CD4-positive, alpha-beta T cell (primary cell): ENCODE results near the gene IGSF8. TPM values are rescaled to one million over a fixed set of nuclear protein-coding genes. Genes with fewer than 3 reads are reported as not detected.
"Not testable (repeated sequence)": the region's sequence is repeated elsewhere in the genome, so short reads cannot be mapped to it uniquely, and the experiment has no call there.

ENCODE experiments used
- ATAC-seq: fragments of 200-7000 bp; cut with Tn5 transposase; one replicate; pipeline ENCODE4 v1.10.0; 2022; ENCODE audit warnings: mild to moderate bottlenecking; ENCODE audit not compliant: poor library complexity
- CTCF ChIA-PET: fragments of 350-600 bp; sonication (Branson Sonifier 250); formaldehyde crosslinking; loops from one replicate; lab custom pipeline; 2021; ENCODE audit warnings: antibody characterized with exemption, inconsistent platforms; lab: Charles Lee
- POLR2A ChIA-PET: fragments of 350-600 bp; sonication (Branson Sonifier 250); formaldehyde crosslinking; loops from one replicate; lab custom pipeline; 2021; ENCODE audit warnings: antibody characterized with exemption, inconsistent platforms; lab: Charles Lee
- DNase-seq, 14 experiments: peaks; one replicate each; pipeline ENCODE4 v3.0.0-alpha.2; 2013 to 2020; ENCODE audit warnings: mixed read lengths in 2 of 14
- H3K27ac ChIP-seq, 2 donors: one replicate each; pipeline versions ENCODE4 v1.5.1 to v1.7.0; 2013; ENCODE audit warnings: low read length in 2 of 2, low read depth in 1 of 2, mild to moderate bottlenecking in 1 of 2
- H3K27me3 ChIP-seq, 2 experiments: 1 replicate in 1 of 2; 2 replicates in 1 of 2; pipeline versions ENCODE4 v1.6.1 to v1.7.0; 2013; ENCODE audit warnings: low read length in 2 of 2, control low read depth in 1 of 2, mild to moderate bottlenecking in 1 of 2, moderate library complexity in 1 of 2; ENCODE audit not compliant: insufficient read depth in 2 of 2, control insufficient read depth in 1 of 2
- H3K36me3 ChIP-seq: one replicate; pipeline ENCODE4 v1.6.1; 2013; ENCODE audit warnings: low read length, control low read depth; ENCODE audit not compliant: insufficient read depth
- H3K4me1 ChIP-seq: one replicate; pipeline ENCODE4 v1.6.1; 2013; ENCODE audit warnings: low read length, control low read depth; ENCODE audit not compliant: insufficient read depth
- H3K4me3 ChIP-seq: one replicate; pipeline ENCODE4 v1.5.1; 2013; ENCODE audit warnings: mild to moderate bottlenecking, low read length, moderate library complexity
- H3K9me3 ChIP-seq, 2 experiments: 1 replicate in 1 of 2; 2 replicates in 1 of 2; pipeline versions ENCODE4 v1.6.1 to v1.7.0; 2013; ENCODE audit warnings: low read length in 2 of 2, mild to moderate bottlenecking in 2 of 2, control low read depth in 1 of 2, moderate library complexity in 1 of 2; ENCODE audit not compliant: control insufficient read depth in 1 of 2, insufficient read depth in 1 of 2
- H3K27ac Mint-ChIP-seq: one replicate; pipeline ENCODE4 v1.8.0; 2020; ENCODE audit warnings: mixed read lengths
- H3K27me3 Mint-ChIP-seq: one replicate; pipeline ENCODE4 v1.8.0; 2021; ENCODE audit warnings: mixed read lengths
- H3K36me3 Mint-ChIP-seq: one replicate; pipeline ENCODE4 v1.8.0; 2021; ENCODE audit warnings: low read depth, mixed read lengths
- H3K4me1 Mint-ChIP-seq: one replicate; pipeline ENCODE4 v1.8.0; 2021; ENCODE audit warnings: low read depth, mixed read lengths
- H3K4me3 Mint-ChIP-seq: one replicate; pipeline ENCODE4 v1.8.0; 2020; ENCODE audit warnings: mild to moderate bottlenecking, mixed read lengths
- H3K9me3 Mint-ChIP-seq: one replicate; pipeline ENCODE4 v1.8.0; 2020; ENCODE audit warnings: mixed read lengths
- CTCF ChIP-seq: fragments of 200-600 bp; IDR thresholded peaks from one replicate; pipeline ENCODE4 v1.8.0; 2022; ENCODE audit warnings: antibody characterized with exemption, mild to moderate bottlenecking
- intact Hi-C, 2 experiments: fragments of 100-400 bp; cut with DNase I in 1 of 2; cut with micrococcal nuclease in 1 of 2; formaldehyde crosslinking; loops; one replicate each; pipeline versions ENCODE4 v1.15.1 to v1.9.0; 2023 to 2025; cut with DNase I, micrococcal nuclease
- total RNA-seq, 174 experiments: library from RNA in 2 of 174; stranded (reverse) in 2 of 174; gene quantifications; one replicate each; pipeline ENCODE4 v1.2.3 and lab custom pipeline; 2021 to 2026

The IGSF8 gene
- total RNA-seq, 2 experiments from 2014 or later = 33.1 to 33.7 TPM

GRCh38 chr1:160052936-160053335 lies 45.5 kb downstream of the IGSF8 start:
- Mint-ChIP-seq H3K27me3 (peaks cover 50% of the 10 kb centered on the region), H3K36me3 (no peaks in the 10 kb centered on the region), H3K9me3 (no peaks in the 10 kb centered on the region), H3K27ac (no peak overlapping the region), H3K4me1 (no peaks in the 10 kb centered on the region), H3K4me3 (no peak overlapping the region)
- TF ChIP-seq CTCF = no peak
- no peaks in the 10 kb centered on the region for H3K4me1 ChIP-seq
- no peaks in the 10 kb centered on the region for H3K36me3 ChIP-seq
- ATAC-seq (no peak), DNase-seq (no peak)
- ChIA-PET POLR2A (no interaction called here), CTCF (no interaction called here)
- peaks cover 8 to 12% of the 10 kb centered on the region in 2 experiments for H3K27me3 ChIP-seq
- H3K27ac ChIP-seq = no peak overlapping the region
- no peak overlapping the region for H3K4me3 ChIP-seq
- intact Hi-C loops = no loop called here
- H3K9me3 ChIP-seq = no peaks in the 10 kb centered on the region

DNA sequence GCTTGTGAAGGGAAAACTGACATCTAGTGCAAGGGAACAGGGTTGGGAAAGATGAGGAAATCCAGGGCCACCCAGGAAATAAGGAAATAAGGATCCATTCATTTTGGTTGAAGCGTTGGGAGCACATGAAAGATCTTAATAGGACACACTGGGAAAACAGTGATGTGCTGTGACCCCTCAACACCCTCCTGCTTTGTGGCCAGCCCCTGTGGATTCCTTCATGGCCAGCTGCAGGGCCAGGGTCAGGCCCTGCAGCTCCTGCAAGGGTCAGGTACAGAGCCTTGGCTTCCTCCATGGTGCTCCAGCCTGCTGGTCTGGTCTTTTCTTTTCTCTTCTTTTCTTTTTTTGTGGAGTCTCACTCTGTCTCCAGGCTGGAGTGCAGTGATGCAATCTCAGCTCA lies 47.8 kb downstream of the IGSF8 start:
- DNase-seq = no peak
- peaks cover 10% of the 10 kb centered on the region for H3K4me1 ChIP-seq
- POLR2A ChIA-PET = no interaction called here
- no peaks in the 10 kb centered on the region for H3K36me3 Mint-ChIP-seq
- ATAC-seq = no peak
- CTCF ChIA-PET = interaction anchor here (1.0 kb wide), 1 partner anchor 17 kb away, joined by 3 read pairs; no protein-coding TSS in a partner anchor
- H3K27me3 Mint-ChIP-seq = peaks cover 41% of the 10 kb centered on the region
- H3K27ac Mint-ChIP-seq = no peak overlapping the region
- no peaks in the 10 kb centered on the region for H3K9me3 ChIP-seq
- H3K9me3 Mint-ChIP-seq = no peaks in the 10 kb centered on the region
- no peak overlapping the region for H3K4me3 ChIP-seq
- no peak overlapping the region for H3K27ac ChIP-seq
- H3K27me3 ChIP-seq = peaks cover 8 to 11% of the 10 kb centered on the region in 2 experiments
- H3K36me3 ChIP-seq = no peaks in the 10 kb centered on the region
- H3K4me1 Mint-ChIP-seq = peaks cover 11% of the 10 kb centered on the region
- TF ChIP-seq CTCF = no peak
- intact Hi-C loops = no loop called here
- H3K4me3 Mint-ChIP-seq = no peak overlapping the region

- intact Hi-C loops, H3K9me3 ChIP-seq, H3K4me1 ChIP-seq, H3K4me3 Mint-ChIP-seq, H3K36me3 Mint-ChIP-seq, ATAC-seq, H3K27ac ChIP-seq, H3K9me3 Mint-ChIP-seq, H3K36me3 ChIP-seq, DNase-seq, H3K4me3 ChIP-seq, H3K27ac Mint-ChIP-seq, POLR2A ChIA-PET: not testable (repeated sequence)
- CTCF ChIA-PET = interaction anchor here (1.0 kb wide), 1 partner anchor 18 kb away, joined by 3 read pairs; no protein-coding TSS in a partner anchor
- Mint-ChIP-seq H3K27me3 (peaks cover 41% of the 10 kb centered on the region), H3K4me1 (peaks cover 11% of the 10 kb centered on the region)
- peaks cover 8 to 11% of the 10 kb centered on the region in 2 experiments for H3K27me3 ChIP-seq
These were observed 48.2 kb downstream of the IGSF8 start for GRCh38 chr1:160050182-160050581.

DNA sequence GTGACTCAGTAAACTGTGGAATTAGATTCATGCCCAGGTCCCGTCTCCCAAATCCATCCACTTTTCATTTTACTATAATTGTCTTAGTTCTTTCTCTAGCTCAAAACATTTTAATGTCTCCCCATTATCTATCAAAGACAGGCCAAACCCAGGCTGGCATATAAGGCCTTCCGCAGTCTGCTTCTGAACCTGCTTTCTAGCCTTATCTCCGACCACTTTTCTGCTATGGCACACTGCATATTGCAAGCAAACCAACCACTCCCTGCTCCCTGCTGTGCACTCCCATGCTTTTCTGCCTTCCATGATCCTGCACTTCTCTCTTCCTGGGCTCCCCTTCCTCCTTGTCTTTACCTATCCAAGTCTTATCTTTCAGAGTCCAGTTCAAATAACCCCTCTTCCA lies 49.3 kb downstream of the IGSF8 start:
- Histone ChIP-seq H3K9me3 (no peaks in the 10 kb centered on the region), H3K36me3 (no peaks in the 10 kb centered on the region), H3K4me3 (no peak overlapping the region), H3K27me3 (peaks cover 6 to 11% of the 10 kb centered on the region in 2 experiments), H3K4me1 (peaks cover 10% of the 10 kb centered on the region), H3K27ac (no peak overlapping the region)
- DNase-seq = no peak
- H3K4me1 Mint-ChIP-seq = peaks cover 11% of the 10 kb centered on the region
- ATAC-seq = no peak
- ChIA-PET POLR2A (no interaction called here), CTCF (no interaction called here)
- H3K27me3 Mint-ChIP-seq = peaks cover 39% of the 10 kb centered on the region
- H3K27ac Mint-ChIP-seq = no peak overlapping the region
- no peak overlapping the region for H3K4me3 Mint-ChIP-seq
- no peaks in the 10 kb centered on the region for H3K36me3 Mint-ChIP-seq
- TF ChIP-seq CTCF = no peak
- intact Hi-C loops = no loop called here
- no peaks in the 10 kb centered on the region for H3K9me3 Mint-ChIP-seq
